ENCODE measurements around the gene MYRF.

Gene MYRF

GRCh38 chr11:61747967-61748285, 4.5 kb upstream of the MYRF start:
- Mint-ChIP-seq H3K9me3 (no peaks in the 10 kb centered on the region), H3K36me3 (ENCODE audit: low read depth) (no peaks in the 10 kb centered on the region), H3K27ac (no peak overlapping the region), H3K4me3 (no peak overlapping the region), H3K4me1 (peaks cover 32% of the 10 kb centered on the region), H3K27me3 (ENCODE audit: low read depth) (peaks cover 12% of the 10 kb centered on the region)
- TF ChIP-seq CTCF (IDR thresholded peaks at IDR 0.05; ENCODE audit: unreplicated experiment in 3 of 3): no peak

- Mint-ChIP-seq H3K9me3 (no peaks in the 10 kb centered on the region), H3K4me3 (peak overlapping the region; percentile 55 to 62 (median 62)), H3K4me1 (peaks cover 43% of the 10 kb centered on the region), H3K27ac (peak overlapping the region; percentile 83 to 87 (median 85)), H3K36me3 (ENCODE audit: low read depth) (no peaks in the 10 kb centered on the region), H3K27me3 (ENCODE audit: low read depth) (peaks cover 26% of the 10 kb centered on the region)
- TF ChIP-seq CTCF (IDR thresholded peaks at IDR 0.05; ENCODE audit: unreplicated experiment in 3 of 3): no peak
These were observed 2.7 kb upstream of the MYRF start for GRCh38 chr11:61749591-61750217.

- Mint-ChIP-seq H3K9me3 (no peaks in the 10 kb centered on the region), H3K36me3 (ENCODE audit: low read depth) (no peaks in the 10 kb centered on the region), H3K27me3 (ENCODE audit: low read depth) (peaks cover 30% of the 10 kb centered on the region), H3K27ac (peak overlapping the region; percentile 11 to 74 (median 53)), H3K4me3 (peak overlapping the region; percentile 73 to 82 (median 81)), H3K4me1 (peaks cover 47% of the 10 kb centered on the region)
- no peak for TF ChIP-seq CTCF (IDR thresholded peaks at IDR 0.05; ENCODE audit: unreplicated experiment in 3 of 3)
These were observed 1.7 kb upstream of the MYRF start for GRCh38 chr11:61750631-61751273.

- no peaks in the 10 kb centered on the region for H3K9me3 Mint-ChIP-seq
- peak overlapping the region; percentile 73 to 82 (median 81) for H3K4me3 Mint-ChIP-seq
- no peaks in the 10 kb centered on the region for H3K36me3 Mint-ChIP-seq (ENCODE audit: low read depth)
- H3K27ac Mint-ChIP-seq: peak overlapping the region; percentile 11 to 74 (median 53)
- TF ChIP-seq CTCF (IDR thresholded peaks at IDR 0.05; ENCODE audit: unreplicated experiment in 3 of 3): no peak
- H3K4me1 Mint-ChIP-seq: peaks cover 43% of the 10 kb centered on the region
- peaks cover 30% of the 10 kb centered on the region for H3K27me3 Mint-ChIP-seq (ENCODE audit: low read depth)
These were observed 1.1 kb upstream of the MYRF start for GRCh38 chr11:61751384-61751783.

- no peak for TF ChIP-seq CTCF (IDR thresholded peaks at IDR 0.05; ENCODE audit: unreplicated experiment in 3 of 3)
- Mint-ChIP-seq H3K36me3 (ENCODE audit: low read depth) (no peaks in the 10 kb centered on the region), H3K4me1 (peaks cover 37% of the 10 kb centered on the region), H3K9me3 (no peaks in the 10 kb centered on the region), H3K27ac (peak overlapping the region; percentile 54 to 77 (median 59)), H3K4me3 (peak overlapping the region; percentile 90 to 92 (median 90)), H3K27me3 (ENCODE audit: low read depth) (peaks cover 30% of the 10 kb centered on the region)
These were observed 587 bp downstream of the MYRF start for GRCh38 chr11:61752925-61753521.

All from nephron (organoid).